ENCODE data around the gene MYO9B.

MYO9B gene, protein sequence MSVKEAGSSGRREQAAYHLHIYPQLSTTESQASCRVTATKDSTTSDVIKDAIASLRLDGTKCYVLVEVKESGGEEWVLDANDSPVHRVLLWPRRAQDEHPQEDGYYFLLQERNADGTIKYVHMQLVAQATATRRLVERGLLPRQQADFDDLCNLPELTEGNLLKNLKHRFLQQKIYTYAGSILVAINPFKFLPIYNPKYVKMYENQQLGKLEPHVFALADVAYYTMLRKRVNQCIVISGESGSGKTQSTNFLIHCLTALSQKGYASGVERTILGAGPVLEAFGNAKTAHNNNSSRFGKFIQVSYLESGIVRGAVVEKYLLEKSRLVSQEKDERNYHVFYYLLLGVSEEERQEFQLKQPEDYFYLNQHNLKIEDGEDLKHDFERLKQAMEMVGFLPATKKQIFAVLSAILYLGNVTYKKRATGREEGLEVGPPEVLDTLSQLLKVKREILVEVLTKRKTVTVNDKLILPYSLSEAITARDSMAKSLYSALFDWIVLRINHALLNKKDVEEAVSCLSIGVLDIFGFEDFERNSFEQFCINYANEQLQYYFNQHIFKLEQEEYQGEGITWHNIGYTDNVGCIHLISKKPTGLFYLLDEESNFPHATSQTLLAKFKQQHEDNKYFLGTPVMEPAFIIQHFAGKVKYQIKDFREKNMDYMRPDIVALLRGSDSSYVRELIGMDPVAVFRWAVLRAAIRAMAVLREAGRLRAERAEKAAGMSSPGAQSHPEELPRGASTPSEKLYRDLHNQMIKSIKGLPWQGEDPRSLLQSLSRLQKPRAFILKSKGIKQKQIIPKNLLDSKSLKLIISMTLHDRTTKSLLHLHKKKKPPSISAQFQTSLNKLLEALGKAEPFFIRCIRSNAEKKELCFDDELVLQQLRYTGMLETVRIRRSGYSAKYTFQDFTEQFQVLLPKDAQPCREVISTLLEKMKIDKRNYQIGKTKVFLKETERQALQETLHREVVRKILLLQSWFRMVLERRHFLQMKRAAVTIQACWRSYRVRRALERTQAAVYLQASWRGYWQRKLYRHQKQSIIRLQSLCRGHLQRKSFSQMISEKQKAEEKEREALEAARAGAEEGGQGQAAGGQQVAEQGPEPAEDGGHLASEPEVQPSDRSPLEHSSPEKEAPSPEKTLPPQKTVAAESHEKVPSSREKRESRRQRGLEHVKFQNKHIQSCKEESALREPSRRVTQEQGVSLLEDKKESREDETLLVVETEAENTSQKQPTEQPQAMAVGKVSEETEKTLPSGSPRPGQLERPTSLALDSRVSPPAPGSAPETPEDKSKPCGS (N-terminal part only)

DNA sequence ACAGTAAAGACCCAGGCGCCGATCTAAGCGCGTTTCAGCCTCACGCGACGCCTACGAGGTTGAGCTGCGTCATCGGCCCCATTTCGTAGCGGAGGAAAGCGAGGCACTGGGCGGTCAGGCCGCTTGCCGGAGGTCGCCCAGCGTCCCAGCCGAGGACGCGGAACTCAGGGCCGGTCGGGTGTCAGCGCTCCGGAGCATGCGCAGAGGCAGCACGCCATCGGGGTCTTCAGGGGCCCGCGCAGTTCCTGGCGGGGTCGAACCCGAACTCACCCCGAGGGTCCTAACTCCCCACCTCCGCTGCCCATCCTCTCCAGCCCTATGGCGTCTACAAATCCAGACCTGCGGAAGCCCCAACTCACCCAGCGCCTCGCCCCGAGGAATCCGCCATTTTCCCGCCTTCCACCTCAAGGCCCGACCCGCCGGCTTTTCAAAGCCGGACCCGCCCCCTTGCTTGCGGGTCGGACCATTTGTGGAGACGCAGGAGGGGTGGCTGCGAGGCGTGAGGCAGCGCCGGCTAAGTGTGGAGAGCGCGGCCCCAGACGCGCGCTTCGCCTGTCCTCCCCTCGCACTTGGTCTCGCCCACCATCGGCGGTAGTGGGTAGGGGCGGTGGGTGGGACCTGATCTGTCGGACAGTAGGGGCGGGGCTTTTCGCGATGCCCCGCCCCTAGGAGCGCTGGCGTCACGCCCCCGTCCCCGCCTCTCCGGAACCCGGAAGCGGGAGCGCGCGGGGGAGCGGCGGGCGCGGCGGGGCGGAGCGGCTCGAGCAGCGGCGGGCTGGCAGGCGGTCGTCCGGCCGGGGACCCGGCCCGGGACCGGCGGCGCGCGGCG lies at the start of gene MYO9B, which contains the start of gene HAUS8:
TSS of gene MYO9B (plus strand) at position 743 of the 829 bp plus-strand sequence. CDS start 25,941 bp downstream, outside the sequence.
TSS of gene HAUS8 (minus strand) at position 418 of the 829 bp plus-strand sequence. CDS start at position 388, 30 bp downstream.
- peak; percentile 99 for DNase-seq (ENCODE audit: low spot score)

DNA sequence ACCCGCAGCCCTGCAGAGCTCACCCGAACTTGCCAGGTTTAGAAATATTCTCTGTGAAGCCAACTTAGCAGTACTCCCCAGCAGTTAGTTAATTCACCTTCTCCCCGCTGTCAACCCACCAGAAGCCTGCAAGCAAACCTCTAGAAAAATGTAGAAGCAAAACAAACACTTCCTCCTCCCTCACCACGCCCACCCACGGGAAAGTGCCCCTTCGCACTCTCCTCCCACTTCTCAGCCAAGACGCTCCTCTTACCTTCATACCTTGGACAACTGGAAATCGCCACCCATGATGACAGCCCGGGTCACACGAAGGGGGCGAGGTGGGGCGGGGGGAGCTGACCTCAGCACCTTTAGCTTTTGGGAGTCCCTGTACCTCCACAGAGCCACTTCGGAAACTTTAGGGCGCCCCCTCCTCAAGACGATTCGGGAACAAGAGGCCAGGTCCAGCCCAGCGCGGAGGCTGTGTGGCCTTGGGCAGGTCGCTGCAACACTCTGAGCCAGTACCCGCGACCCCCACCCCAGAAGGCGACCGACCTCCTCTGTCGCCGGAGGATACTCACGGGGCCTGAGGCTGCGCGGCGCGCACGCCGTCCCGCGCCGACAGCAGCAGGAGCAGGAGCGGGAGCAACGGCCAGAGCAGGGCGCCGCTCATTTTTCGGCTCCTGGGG lies 49.5 kb upstream of the MYO9B start:
- DNase-seq (ENCODE audit: low spot score) = no peak

DNA sequence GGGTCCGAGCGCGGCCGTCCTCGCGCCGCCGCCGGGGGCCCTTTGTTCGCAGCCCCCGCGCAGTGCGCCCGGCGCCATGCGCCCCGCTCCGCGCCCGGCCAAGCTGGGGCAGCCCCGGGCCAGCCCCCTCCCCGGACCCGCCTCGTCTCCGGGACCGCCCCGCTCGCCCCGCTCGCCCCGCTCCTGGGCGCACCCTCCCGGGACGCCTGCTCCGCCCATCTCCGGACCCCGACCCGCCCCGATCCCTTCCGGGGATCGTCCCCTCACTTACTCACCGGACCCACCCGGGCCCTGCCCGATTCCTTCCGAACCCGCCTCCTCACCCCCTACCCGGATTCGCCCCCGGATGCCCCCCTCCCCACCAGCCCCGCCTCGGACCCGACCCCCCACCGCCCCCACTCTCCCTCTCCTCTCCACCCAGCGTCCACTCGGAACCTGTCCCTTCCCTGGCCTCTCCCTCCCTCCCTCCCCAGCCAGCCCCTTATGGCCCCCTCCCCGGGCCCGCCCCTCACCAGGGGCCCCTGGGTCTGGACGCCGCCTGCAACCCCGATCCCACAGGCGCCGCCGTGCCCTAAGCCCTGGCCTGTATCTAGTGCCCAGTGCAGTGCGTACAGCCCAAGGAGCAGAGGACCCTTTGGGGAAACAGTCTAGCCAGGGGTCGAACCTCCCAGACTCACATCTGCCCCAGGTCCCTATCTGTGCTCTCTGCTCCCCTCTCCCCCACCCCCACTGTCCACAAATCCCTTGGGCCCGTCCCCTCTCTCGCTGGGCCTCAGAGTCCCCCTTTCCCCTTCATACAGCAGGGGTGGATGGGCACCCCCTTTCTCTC lies 48.7 kb upstream of the MYO9B start, which contains the start of gene CPAMD8:
TSS of gene CPAMD8 (minus strand) at position 105 of the 829 bp plus-strand sequence. CDS start 168 bp downstream, outside the sequence.
- no peak for DNase-seq (ENCODE audit: low spot score)

DNA sequence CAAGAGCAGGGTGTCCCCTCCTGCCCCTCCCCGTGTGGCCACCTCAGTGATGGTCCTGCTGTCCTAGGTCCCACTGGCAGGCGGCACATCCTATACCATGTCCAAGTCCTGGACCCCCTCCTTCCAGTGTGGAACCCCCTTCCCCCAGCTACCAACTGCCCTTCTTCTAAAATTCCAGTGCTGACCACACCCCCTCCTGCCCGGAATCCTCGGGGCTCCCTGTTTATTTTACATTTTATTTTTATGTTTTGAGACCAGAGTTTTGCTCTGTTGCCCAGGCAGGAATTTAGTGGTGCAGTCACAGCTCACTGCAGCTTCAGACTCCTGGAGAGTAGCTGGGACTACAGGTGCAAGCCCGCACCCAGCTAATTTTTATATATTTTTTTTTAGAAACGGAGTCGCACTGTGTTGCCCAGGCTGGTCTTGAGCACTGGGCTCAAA lies 48.0 kb upstream of the MYO9B start:
- DNase-seq (ENCODE audit: low spot score) = no peak

DNA sequence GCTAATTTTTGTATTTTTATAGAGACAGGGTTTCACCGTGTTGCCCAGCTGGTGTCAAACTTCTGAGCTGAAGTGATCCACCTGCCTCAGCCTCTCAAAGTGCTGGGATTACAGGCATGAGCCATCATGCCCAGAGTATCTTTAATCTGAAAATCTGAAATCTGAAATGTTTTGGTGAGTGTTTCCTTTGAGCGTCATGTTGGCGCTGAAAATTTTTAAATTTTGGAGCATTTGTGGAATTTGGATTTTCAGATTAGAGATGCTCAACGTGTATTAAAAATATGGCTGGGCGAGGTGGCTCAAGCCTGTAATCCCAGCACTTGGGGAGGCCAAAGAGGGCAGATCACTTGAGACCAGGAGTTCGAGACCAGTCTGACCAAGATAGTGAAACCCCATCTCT lies 43.8 kb upstream of the MYO9B start:
- DNase-seq (ENCODE audit: low spot score) = no peak

DNA sequence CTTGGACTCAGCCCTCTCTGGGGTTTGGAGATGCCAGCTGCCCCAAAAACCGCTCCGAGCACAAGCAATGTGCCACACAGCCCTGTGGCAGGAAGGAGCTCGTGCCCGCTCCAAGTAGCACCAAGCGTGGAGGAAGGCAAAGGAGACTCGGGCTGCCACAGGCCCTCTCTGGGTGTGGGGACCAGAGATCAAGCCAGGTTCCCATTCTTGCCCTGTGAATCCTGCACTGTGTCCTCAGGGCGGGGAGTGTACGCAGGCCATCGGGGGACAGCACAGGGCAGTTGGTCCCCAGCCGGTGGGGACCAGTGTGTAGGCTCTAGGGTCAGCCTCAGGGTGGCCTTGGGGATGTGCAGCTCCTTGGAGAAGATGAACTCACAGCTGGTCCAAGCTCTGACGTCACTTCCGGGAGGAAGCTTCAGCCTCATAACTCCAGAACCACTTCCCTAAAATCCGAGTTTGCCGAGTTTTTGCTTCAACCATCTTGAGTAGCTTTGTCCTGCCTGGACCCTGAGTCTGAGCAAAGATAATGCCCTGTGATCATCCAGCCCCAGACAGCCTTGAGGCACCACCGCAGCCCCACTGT lies 39.6 kb upstream of the MYO9B start:
- no peak for DNase-seq (ENCODE audit: low spot score)

DNA sequence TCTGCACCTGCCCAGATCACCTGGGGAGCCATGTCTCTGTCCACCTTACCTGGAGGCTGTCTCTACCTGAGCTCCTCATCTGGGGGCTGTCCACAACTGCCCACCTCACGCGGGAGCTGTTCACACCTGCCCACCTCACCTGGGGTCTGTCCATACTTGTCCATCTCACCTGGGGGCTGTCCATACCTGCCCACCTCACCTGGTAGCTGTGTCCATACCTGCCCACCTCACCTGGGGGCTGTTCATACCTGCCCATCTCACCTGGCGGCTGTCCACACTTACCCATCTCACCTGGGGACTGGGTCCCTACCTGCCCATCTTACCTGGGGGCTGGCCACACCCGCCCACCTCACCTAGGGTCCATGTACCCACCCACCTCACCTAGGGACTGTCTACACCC lies 38.9 kb upstream of the MYO9B start:
- DNase-seq (ENCODE audit: low spot score) = no peak

DNA sequence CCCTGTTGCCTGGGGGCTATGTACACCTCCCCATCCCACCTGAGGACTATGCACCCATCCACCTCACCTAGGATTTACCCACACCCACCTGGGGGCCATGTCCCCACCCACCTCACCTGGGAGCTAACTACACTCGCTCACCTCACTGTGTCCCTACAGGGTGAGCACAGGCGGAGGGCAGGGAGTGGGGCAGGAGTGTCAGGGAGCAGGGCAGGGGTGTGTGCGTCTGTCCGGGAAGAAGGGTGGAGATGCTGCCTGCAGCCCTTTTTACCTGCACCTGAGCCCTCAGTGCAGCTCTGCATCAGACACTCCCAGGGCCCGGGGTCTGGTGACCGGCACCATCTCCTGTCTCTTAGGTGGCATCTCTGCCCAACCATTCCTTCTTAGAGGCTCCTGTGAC lies 38.4 kb upstream of the MYO9B start:
- no peak for DNase-seq (ENCODE audit: low spot score)

DNA sequence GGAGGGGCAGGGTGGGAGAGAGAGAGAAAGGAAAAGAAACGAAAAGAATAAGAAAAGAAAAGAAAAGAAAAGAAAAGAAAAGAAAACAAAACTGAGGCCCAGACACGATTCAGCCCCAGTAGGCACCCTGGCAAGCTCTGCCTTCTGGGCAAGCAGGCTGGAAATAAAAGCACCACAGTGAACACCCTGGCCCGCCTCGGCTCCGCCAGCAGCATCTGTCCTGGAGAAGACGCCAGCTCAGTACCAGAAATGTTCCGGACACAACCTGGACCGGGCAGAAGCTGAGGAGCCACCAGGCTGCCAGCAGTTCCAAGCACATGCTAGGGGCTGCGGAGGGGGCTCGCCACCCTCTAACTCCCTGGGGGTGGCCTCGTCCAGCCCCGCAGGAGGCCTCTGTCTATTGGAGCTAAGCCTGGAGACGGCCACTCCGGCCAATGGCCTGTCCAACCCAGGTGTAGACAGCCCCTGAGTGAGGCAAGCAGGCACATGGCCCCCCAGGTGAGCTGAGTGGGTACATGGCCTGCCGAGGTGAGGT lies 37.5 kb upstream of the MYO9B start:
- no peak for DNase-seq (ENCODE audit: low spot score)

DNA sequence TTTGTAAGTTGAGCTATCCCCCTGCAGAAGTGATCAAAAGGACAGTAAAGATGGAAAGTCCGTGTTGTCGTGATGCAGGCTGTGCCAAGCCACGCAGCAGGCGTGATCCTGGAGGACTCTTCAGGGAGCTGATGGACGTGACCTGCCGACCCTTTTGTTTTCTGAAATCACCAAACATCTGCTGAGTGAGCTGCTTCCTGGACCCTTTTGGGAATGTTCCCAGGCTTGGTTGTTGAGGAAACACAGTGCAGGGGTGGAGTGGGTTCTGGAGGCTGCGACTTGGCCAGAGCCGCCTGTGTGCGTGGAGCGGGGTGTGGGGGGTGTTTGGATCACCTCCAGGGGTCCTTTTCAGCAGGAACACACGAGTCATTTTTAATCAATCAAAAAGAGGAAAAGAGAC lies 33.6 kb upstream of the MYO9B start:
- DNase-seq (ENCODE audit: low spot score) = no peak

DNA sequence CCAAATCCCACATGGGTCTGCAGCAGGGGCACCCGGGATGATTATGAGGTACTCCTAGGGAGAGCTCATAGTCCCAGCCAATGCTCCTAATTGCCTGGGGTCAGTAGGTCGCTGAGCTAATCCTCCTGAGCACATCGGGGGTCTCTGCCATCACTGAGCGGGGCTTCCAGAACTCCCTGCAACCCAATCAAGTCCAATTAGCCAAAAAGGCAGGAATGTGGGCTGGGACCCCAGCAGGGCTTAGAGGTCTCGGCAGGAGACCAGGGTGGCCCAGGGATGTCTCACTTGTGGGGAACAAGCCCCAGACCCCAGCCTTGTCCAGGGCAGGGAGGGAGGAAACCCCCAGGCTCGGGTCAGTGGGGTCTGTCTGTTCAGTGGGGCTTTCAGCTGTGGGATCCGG lies 31.8 kb upstream of the MYO9B start:
- no peak for DNase-seq (ENCODE audit: low spot score)

DNA sequence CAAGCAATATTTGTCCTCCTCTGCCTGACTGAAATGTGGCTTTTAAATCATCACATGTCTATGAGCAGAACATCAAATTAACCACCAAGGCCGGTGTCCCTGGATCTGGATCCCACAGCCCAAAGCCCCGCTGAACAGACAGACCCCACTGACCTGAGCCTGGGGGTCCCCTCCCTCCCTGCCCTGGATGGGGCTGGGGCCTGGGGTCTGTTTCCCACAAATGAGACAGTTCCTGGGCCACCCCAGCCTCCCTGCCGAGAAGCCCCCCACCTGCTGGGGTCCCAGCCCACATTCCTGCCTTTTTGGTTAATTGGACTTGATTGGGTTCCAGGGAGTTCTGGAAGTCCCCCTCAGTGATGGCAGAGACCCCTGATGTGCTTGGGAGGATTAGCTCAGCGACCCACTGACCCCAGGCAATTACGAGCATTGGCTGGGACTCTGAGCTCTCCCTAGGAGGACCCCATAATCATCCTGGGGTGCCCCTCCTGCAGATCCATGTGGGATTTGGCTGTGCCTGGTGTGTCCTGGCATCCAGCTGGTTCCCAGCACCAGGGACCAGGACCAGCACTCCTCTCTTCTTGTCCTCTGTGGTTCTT lies 29.6 kb upstream of the MYO9B start:
- DNase-seq (ENCODE audit: low spot score) = no peak

DNA sequence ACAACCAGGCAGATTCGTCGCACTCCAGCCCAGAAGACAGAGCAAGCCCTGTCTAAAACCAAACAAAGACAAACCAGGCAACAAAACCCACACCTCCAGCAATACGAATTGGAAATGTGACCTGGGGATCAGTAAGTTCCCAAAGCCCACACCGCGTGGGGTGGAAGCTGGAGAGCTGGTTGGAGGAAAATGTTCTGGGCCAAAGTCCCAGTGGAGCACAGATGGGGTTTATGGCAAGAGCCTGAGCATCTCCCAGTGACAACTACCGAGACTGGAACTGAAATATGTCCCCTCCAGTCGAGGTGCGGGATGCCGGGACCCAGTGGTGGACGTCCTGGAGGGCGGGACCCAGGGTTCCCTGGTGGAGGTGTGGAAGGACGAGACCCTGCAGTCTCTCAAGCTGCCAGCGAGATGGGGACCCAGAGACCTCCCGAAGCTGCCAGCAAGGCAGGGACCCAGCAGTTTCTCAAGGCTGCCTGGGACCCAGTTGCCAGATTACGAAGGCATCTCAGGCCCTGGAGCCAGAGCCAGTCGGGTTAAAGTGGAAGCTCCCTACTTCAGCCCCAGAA lies 26.6 kb upstream of the MYO9B start:
- DNase-seq (ENCODE audit: low spot score) = no peak

DNA sequence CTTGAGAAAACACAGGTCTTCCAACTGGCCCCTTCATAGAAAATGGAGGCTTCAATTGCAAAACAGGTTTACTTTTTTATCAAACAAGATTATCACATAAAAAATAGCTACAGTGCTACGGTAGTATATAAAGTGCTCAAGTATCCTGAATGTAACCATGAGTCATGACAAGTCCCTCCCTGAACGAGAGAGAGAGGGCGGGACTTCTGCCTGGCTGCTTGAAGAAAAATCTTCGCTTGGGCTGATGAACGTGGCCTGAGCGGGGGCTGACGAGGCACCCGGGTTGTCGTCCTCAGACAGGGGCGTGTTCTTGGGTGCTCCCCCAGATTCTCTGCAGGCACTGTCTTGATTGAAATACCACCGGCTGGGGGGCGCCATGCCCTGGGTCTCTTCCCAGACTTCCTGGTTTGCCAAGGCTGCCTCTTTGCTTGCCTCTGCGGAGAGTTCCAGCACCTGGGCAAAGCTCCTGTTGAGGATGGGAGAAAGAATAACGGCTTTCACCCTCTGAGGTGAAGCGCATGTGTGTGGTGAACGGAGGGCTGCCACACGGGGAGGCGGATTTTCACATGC lies 25.8 kb upstream of the MYO9B start:
- DNase-seq (ENCODE audit: low spot score) = peak; percentile 46

DNA sequence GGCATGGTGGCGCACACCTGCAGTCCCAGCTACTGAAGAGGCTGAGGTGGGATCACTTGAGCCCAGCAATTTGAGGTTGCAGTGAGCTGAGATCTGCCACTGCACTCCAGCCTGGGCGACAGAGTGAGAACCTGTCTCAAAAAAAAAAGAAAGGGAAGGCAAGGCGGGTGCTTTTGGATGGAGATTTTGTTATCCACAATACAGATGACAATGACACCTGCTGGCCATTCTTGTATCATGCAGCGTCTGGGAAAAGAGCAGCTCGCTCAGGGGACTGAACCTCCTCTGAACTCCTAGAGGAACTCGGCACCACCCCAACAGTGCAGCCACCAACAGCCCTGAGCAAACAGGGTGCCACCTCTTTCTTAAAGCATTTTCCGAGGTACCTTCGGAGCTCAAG lies 23.1 kb upstream of the MYO9B start:
- peak; percentile 80 for DNase-seq (ENCODE audit: low spot score)

DNA sequence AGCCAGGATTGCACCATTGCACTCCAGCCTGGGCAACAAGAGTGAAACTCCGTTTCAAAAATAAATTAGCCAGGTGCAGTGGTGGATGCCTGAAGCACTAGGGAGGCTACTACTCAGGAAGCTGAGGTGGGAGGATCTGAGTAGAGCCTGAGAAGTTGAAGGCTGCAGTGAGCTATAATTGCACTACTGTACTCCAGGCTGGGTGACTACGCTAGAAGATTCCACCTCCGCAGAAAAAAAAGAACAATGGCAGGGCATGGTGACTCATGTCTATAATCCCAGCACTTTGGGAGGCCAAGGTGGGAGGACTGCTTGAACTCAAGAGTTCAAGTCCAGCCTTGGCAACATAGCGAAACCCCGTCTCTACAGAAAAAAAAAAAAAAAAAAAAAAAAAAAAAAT lies 20.8 kb upstream of the MYO9B start:
- no peak for DNase-seq (ENCODE audit: low spot score)

DNA sequence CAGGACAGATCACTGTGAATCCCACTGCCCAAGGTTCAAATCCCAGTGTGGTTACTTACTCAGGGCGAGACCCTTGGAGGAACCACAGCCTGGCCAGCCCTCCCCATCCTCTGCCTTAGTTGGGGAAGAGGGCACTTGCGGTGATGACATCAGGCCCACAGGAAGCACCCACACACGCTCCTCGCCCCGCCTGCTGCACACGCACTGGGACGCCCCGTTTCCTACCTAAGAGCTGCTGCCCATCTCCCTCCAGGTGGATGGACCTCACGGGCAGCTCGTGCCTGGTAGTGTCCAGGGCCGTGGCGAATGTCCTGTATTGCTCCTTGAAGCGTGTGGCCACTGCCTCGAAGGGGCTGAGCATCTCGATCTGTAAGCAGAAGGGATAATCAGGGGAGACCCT lies 19.9 kb upstream of the MYO9B start:
- DNase-seq (ENCODE audit: low spot score) = no peak

DNA sequence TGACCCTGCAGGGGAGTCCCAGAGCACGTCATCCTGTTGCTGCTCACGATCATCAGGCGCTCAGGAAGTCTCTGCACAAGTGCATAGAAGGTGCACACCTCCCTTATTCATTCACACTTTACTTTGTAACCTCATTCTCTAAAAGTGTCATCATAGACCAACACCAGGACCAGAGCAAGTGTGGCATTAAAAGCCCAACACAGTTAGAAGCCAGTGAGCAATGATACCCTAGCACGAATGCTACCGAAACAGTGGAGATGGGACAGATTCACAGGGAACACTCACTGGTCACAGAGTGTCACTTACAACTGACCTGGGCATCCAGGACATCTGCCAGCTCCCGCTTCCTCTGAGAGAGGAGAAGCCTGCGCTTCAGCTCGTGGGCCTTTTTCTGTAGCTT lies 17.3 kb upstream of the MYO9B start:
- no peak for DNase-seq (ENCODE audit: low spot score)
